ENCODE results near the gene PKMYT1. TPM values are rescaled to one million over a fixed set of nuclear protein-coding genes. Genes with fewer than 3 reads are reported as not detected.
A peak's percentile ranks its signal among the peaks of the same experiment; 100 is the strongest.

The PKMYT1 gene
- total RNA-seq, 2 experiments from 2014 or later: 123 to 134 TPM

- Mint-ChIP-seq H3K4me3 (no peak overlapping the region), H3K4me1 (ENCODE audit: low read depth) (no peaks in the 10 kb centered on the region), H3K9me3 (no peaks in the 10 kb centered on the region), H3K27ac (no peak overlapping the region), H3K27me3 (peaks cover 2% of the 10 kb centered on the region), H3K36me3 (no peaks in the 10 kb centered on the region)
- CTCF ChIA-PET: no interaction called here
- POLR2A ChIA-PET: no interaction called here
- intact Hi-C loops (cut with micrococcal nuclease): no loop called here
- no peak for DNase-seq
Measured at GRCh38 chr16:2991566-2992261, 11.5 kb upstream of the PKMYT1 start.

- Mint-ChIP-seq H3K36me3 (no peaks in the 10 kb centered on the region), H3K27ac (no peak overlapping the region), H3K9me3 (no peaks in the 10 kb centered on the region), H3K4me3 (no peak overlapping the region), H3K27me3 (peaks cover 2% of the 10 kb centered on the region), H3K4me1 (ENCODE audit: low read depth) (no peaks in the 10 kb centered on the region)
- DNase-seq: no peak
- ChIA-PET POLR2A (no interaction called here), CTCF (no interaction called here)
- intact Hi-C loops (cut with micrococcal nuclease): no loop called here
Measured at GRCh38 chr16:2990891-2991290, 10.6 kb upstream of the PKMYT1 start.

GRCh38 chr16:2988590-2989099, 8.4 kb upstream of the PKMYT1 start:
- POLR2A ChIA-PET: no interaction called here
- H3K4me3 Mint-ChIP-seq: no peak overlapping the region
- no peak overlapping the region for H3K27ac Mint-ChIP-seq
- H3K9me3 Mint-ChIP-seq: no peaks in the 10 kb centered on the region
- no peak for DNase-seq
- intact Hi-C loops (cut with micrococcal nuclease): no loop called here
- CTCF ChIA-PET: interaction anchor here (0.9 kb wide), 1 partner anchor 40 kb away, joined by 4 read pairs; no protein-coding TSS in a partner anchor
- peaks cover 2% of the 10 kb centered on the region for H3K27me3 Mint-ChIP-seq
- H3K4me1 Mint-ChIP-seq (ENCODE audit: low read depth): peaks cover 4% of the 10 kb centered on the region
- no peaks in the 10 kb centered on the region for H3K36me3 Mint-ChIP-seq

GRCh38 chr16:2987833-2988232, 7.6 kb upstream of the PKMYT1 start:
- H3K4me3 Mint-ChIP-seq: no peak overlapping the region
- no peak overlapping the region for H3K27ac Mint-ChIP-seq
- no peaks in the 10 kb centered on the region for H3K36me3 Mint-ChIP-seq
- H3K4me1 Mint-ChIP-seq (ENCODE audit: low read depth): peaks cover 4% of the 10 kb centered on the region
- peaks cover 2% of the 10 kb centered on the region for H3K27me3 Mint-ChIP-seq
- intact Hi-C loops (cut with micrococcal nuclease): no loop called here
- no peak for DNase-seq
- H3K9me3 Mint-ChIP-seq: no peaks in the 10 kb centered on the region
- POLR2A ChIA-PET: no interaction called here
- CTCF ChIA-PET: interaction anchor here (0.9 kb wide), 1 partner anchor 41 kb away, joined by 4 read pairs; no protein-coding TSS in a partner anchor

GRCh38 chr16:2987286-2987685, 7.0 kb upstream of the PKMYT1 start:
- ChIA-PET POLR2A (no interaction called here), CTCF (no interaction called here)
- intact Hi-C loops (cut with micrococcal nuclease): no loop called here

GRCh38 chr16:2986623-2987188, 6.5 kb upstream of the PKMYT1 start:
- Mint-ChIP-seq H3K27me3 (peaks cover 2% of the 10 kb centered on the region), H3K36me3 (no peaks in the 10 kb centered on the region), H3K4me3 (no peak overlapping the region), H3K9me3 (no peaks in the 10 kb centered on the region), H3K27ac (no peak overlapping the region), H3K4me1 (ENCODE audit: low read depth) (peaks cover 5% of the 10 kb centered on the region)
- DNase-seq: no peak
- CTCF ChIA-PET: no interaction called here
- POLR2A ChIA-PET: no interaction called here
- intact Hi-C loops (cut with micrococcal nuclease): no loop called here

More at GRCh38 chr16:2987286-2987685, 7.0 kb upstream of the PKMYT1 start:
- H3K9me3 Mint-ChIP-seq: no peaks in the 10 kb centered on the region
- DNase-seq: no peak
- H3K27me3 Mint-ChIP-seq: peaks cover 2% of the 10 kb centered on the region
- no peaks in the 10 kb centered on the region for H3K36me3 Mint-ChIP-seq
- H3K4me3 Mint-ChIP-seq: no peak overlapping the region
- H3K27ac Mint-ChIP-seq: no peak overlapping the region
- peaks cover 4% of the 10 kb centered on the region for H3K4me1 Mint-ChIP-seq (ENCODE audit: low read depth)

- H3K36me3 Mint-ChIP-seq: no peaks in the 10 kb centered on the region
- POLR2A ChIA-PET: no interaction called here
- no peak overlapping the region for H3K27ac Mint-ChIP-seq
- no peaks in the 10 kb centered on the region for H3K9me3 Mint-ChIP-seq
- H3K4me3 Mint-ChIP-seq: no peak overlapping the region
- no peak for DNase-seq
- intact Hi-C loops (cut with micrococcal nuclease): no loop called here
- peaks cover 2% of the 10 kb centered on the region for H3K27me3 Mint-ChIP-seq
- H3K4me1 Mint-ChIP-seq (ENCODE audit: low read depth): peaks cover 6% of the 10 kb centered on the region
- CTCF ChIA-PET: interaction anchor here (0.5 to 1.8 kb wide), 2 partner anchors 25 to 46 kb away, joined by 5 to 7 read pairs; no protein-coding TSS in a partner anchor
Measured at GRCh38 chr16:2985893-2986355, 5.7 kb upstream of the PKMYT1 start.

GRCh38 chr16:2985462-2985861, 5.2 kb upstream of the PKMYT1 start:
- H3K36me3 Mint-ChIP-seq: no peaks in the 10 kb centered on the region
- no peaks in the 10 kb centered on the region for H3K9me3 Mint-ChIP-seq
- H3K4me3 Mint-ChIP-seq: no peak overlapping the region
- ChIA-PET CTCF (interaction anchor here (0.5 to 1.8 kb wide), 3 partner anchors 24 to 144 kb away, joined by 4 to 7 read pairs (median 5); no protein-coding TSS in a partner anchor), POLR2A (no interaction called here)
- intact Hi-C loops (cut with micrococcal nuclease): no loop called here
- no peak for DNase-seq
- H3K27ac Mint-ChIP-seq: no peak overlapping the region
- H3K4me1 Mint-ChIP-seq (ENCODE audit: low read depth): peaks cover 8% of the 10 kb centered on the region
- peaks cover under 1% of the 10 kb centered on the region for H3K27me3 Mint-ChIP-seq

GRCh38 chr16:2983706-2984136, 3.5 kb upstream of the PKMYT1 start:
- peaks cover 7% of the 10 kb centered on the region for H3K36me3 Mint-ChIP-seq
- peak; percentile 89 for DNase-seq
- CTCF ChIA-PET: interaction anchor here (0.8 to 1.6 kb wide), 4 partner anchors 12 to 48 kb away, joined by 3 to 4 read pairs (median 4); no protein-coding TSS in a partner anchor
- H3K27ac Mint-ChIP-seq: no peak overlapping the region
- POLR2A ChIA-PET: interaction anchor here (1.5 kb wide), 1 partner anchor 13 kb away, joined by 3 read pairs; no protein-coding TSS in a partner anchor
- no peaks in the 10 kb centered on the region for H3K27me3 Mint-ChIP-seq
- intact Hi-C loops (cut with micrococcal nuclease): loop anchor here (5.0 kb wide), 1 partner anchor 76 kb away; no protein-coding TSS in a partner anchor
- H3K4me1 Mint-ChIP-seq (ENCODE audit: low read depth): peaks cover 13% of the 10 kb centered on the region
- H3K9me3 Mint-ChIP-seq: no peaks in the 10 kb centered on the region
- peak overlapping the region; percentile 29 for H3K4me3 Mint-ChIP-seq

GRCh38 chr16:2982402-2982801, 2.2 kb upstream of the PKMYT1 start:
- DNase-seq: no peak
- H3K4me3 Mint-ChIP-seq: no peak overlapping the region
- H3K27ac Mint-ChIP-seq: no peak overlapping the region
- ChIA-PET POLR2A (interaction anchor here (1.3 to 1.5 kb wide), 2 partner anchors 12 to 14 kb away, joined by 3 read pairs; no protein-coding TSS in a partner anchor), CTCF (interaction anchor here (0.6 to 1.6 kb wide), 4 partner anchors 10 to 49 kb away, joined by 3 to 6 read pairs (median 3); partner anchors contain the start of gene PAQR4)
- H3K36me3 Mint-ChIP-seq: peaks cover 12% of the 10 kb centered on the region
- no peaks in the 10 kb centered on the region for H3K9me3 Mint-ChIP-seq
- intact Hi-C loops (cut with micrococcal nuclease): loop anchor here (5.0 kb wide), 1 partner anchor 75 kb away; no protein-coding TSS in a partner anchor
- peaks cover 15% of the 10 kb centered on the region for H3K4me1 Mint-ChIP-seq (ENCODE audit: low read depth)
- no peaks in the 10 kb centered on the region for H3K27me3 Mint-ChIP-seq

GRCh38 chr16:2981899-2982250, 1.6 kb upstream of the PKMYT1 start:
- H3K4me3 Mint-ChIP-seq: peak overlapping the region; percentile 62
- intact Hi-C loops (cut with micrococcal nuclease): loop anchor here (5.0 kb wide), 1 partner anchor 75 kb away; no protein-coding TSS in a partner anchor
- CTCF ChIA-PET: interaction anchor here (1.2 to 1.6 kb wide), 3 partner anchors 9 to 50 kb away, joined by 3 read pairs; no protein-coding TSS in a partner anchor
- no peaks in the 10 kb centered on the region for H3K9me3 Mint-ChIP-seq
- peaks cover 15% of the 10 kb centered on the region for H3K4me1 Mint-ChIP-seq (ENCODE audit: low read depth)
- POLR2A ChIA-PET: interaction anchor here (1.1 to 1.3 kb wide), 3 partner anchors 10 to 39 kb away, joined by 3 to 4 read pairs (median 3); no protein-coding TSS in a partner anchor
- DNase-seq: no peak
- peaks cover 17% of the 10 kb centered on the region for H3K36me3 Mint-ChIP-seq
- no peaks in the 10 kb centered on the region for H3K27me3 Mint-ChIP-seq
- no peak overlapping the region for H3K27ac Mint-ChIP-seq

All from activated CD4-positive, alpha-beta memory T cell treated with anti-CD3 and anti-CD28 coated beads for 36 hours (primary cell).